ENCODE measurements around the gene TMEFF2.
A peak's percentile ranks its signal among the peaks of the same experiment; 100 is the strongest.

Gene TMEFF2

GRCh38 chr2:192004188-192004963 is 190.4 kb downstream of the TMEFF2 start:
- H3K4me3 ChIP-seq (ENCODE audit: control insufficient read depth, low read depth, low read length): no peak overlapping the region
- DNase-seq (ENCODE audit: low read depth): no peak
- no peak for TF ChIP-seq CTCF (conservative IDR thresholded peaks at IDR 0.05; ENCODE audit: control insufficient read depth, insufficient read depth, low read depth, low read length)

DNA sequence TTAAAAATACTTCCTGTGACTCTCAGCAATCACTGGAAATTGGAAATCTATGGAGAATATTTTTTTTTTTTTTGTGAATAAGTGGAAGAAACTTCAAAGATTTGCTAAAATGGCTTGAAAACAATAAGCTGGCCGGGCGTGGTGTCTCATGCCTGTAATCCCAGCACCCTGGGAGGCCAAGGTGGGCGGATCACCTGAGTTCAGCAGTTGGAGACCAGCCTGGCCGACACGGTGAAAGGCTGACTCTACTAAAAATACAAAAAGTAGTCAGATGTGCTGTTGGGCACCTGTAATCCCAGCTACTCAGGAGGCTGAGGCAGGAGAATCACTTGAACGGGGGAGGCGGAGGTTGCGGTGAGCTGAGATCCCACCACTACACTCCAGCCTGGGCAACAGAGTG is 192.3 kb downstream of the TMEFF2 start:
- TF ChIP-seq CTCF (conservative IDR thresholded peaks at IDR 0.05; ENCODE audit: control insufficient read depth, insufficient read depth, low read depth, low read length): no peak
- no peak for DNase-seq (ENCODE audit: low read depth)
- H3K4me3 ChIP-seq (ENCODE audit: control insufficient read depth, low read depth, low read length): no peak overlapping the region

- DNase-seq (ENCODE audit: low read depth): no peak
- TF ChIP-seq CTCF (conservative IDR thresholded peaks at IDR 0.05; ENCODE audit: control insufficient read depth, insufficient read depth, low read depth, low read length): no peak
- no peak overlapping the region for H3K4me3 ChIP-seq (ENCODE audit: control insufficient read depth, low read depth, low read length)
These were observed 194.3 kb downstream of the TMEFF2 start for GRCh38 chr2:192000196-192000980.

- no peak overlapping the region for H3K4me3 ChIP-seq (ENCODE audit: control insufficient read depth, low read depth, low read length)
- no peak for TF ChIP-seq CTCF (conservative IDR thresholded peaks at IDR 0.05; ENCODE audit: control insufficient read depth, insufficient read depth, low read depth, low read length)
- peak; percentile 40 for DNase-seq (ENCODE audit: low read depth)
These were observed 195.5 kb downstream of the TMEFF2 start for GRCh38 chr2:191999101-191999841.

- TF ChIP-seq CTCF (conservative IDR thresholded peaks at IDR 0.05; ENCODE audit: control insufficient read depth, insufficient read depth, low read depth, low read length): no peak
These were observed 199.4 kb downstream of the TMEFF2 start for GRCh38 chr2:191995285-191995684.

DNA sequence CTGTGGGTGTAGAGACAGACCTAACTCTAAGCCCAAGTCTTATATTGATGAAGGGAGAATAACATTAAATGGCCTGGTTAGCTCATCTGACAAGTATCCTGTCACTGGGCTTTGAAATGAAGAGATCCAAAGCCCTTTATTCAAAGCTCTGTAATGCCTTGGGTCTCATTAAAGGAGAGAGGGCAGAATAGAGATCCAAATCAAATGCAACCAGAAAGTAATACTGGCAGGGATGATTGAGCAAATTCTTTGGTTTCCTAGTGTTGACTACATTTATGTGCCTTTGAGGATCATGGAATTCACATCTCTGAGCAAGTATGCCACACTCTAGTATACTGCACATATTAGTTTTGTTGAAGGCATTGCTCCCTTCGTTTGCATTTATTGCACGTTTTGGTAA is 200.0 kb downstream of the TMEFF2 start:
- H3K4me3 ChIP-seq (ENCODE audit: control insufficient read depth, low read depth, low read length): no peak overlapping the region
- no peak for DNase-seq (ENCODE audit: low read depth)
- TF ChIP-seq CTCF (conservative IDR thresholded peaks at IDR 0.05; ENCODE audit: control insufficient read depth, insufficient read depth, low read depth, low read length): no peak

More at GRCh38 chr2:191995285-191995684, 199.4 kb downstream of the TMEFF2 start:
- H3K4me3 ChIP-seq (ENCODE audit: control insufficient read depth, low read depth, low read length): no peak overlapping the region
- peak; percentile 49 for DNase-seq (ENCODE audit: low read depth)
